HCT116 (cell line): ENCODE data around the gene NLN. TPM values are rescaled to one million over a fixed set of nuclear protein-coding genes. Genes with fewer than 3 reads are reported as not detected.

Experiments used
- ATAC-seq: fragments of 200-7000 bp; cut with Tn5 transposase; 2 replicates; pipeline ENCODE4 v1.9.1; 2020; ENCODE audit warnings: mild to moderate bottlenecking, moderate library complexity
- BruUV-seq: library from RNA; stranded (reverse); fragments of 400-500 nt; replicated peaks from 2 replicates; lab custom pipeline; 2021; lab: Mats Ljungman, UMichigan
- CTCF ChIA-PET: fragments of 300-600 bp; sonication (Branson Sonifier 250); formaldehyde crosslinking; loops from one replicate; lab custom pipeline; 2021; ENCODE audit warnings: antibody characterized with exemption; lab: Charles Lee
- POLR2A ChIA-PET: fragments of 300-600, 350-600 bp; sonication (Branson Sonifier 250); formaldehyde crosslinking; loops from one replicate; lab custom pipeline; 2021; ENCODE audit warnings: antibody characterized with exemption; lab: Charles Lee
- RAD21 ChIA-PET, 2 experiments: fragments of 300-600 bp; sonication (Branson Sonifier 250); formaldehyde crosslinking; loops; one replicate each; lab custom pipeline; 2023; ENCODE audit warnings: low total read pairs in 2 of 2; ENCODE audit not compliant: uncharacterized antibody in 2 of 2, unreplicated experiment in 2 of 2, low non-redundant PET in 1 of 2; lab: Charles Lee
- DNase-seq: peaks from one replicate; pipeline ENCODE4 v3.0.0-alpha.2; 2010; ENCODE audit warnings: low read depth, low spot score
- H2AFZ ChIP-seq: fragments of 200-600 bp; shearing (Covaris generic), sonication (generic); 2 replicates; pipeline ENCODE4 v1.6.1; 2017; ENCODE audit warnings: low read depth, mixed run types, mixed read lengths, antibody characterized with exemption, low read length; ENCODE audit not compliant: poor library complexity, severe bottlenecking
- H3K27ac ChIP-seq: 2 replicates; pipeline ENCODE4 v1.5.1; 2012; ENCODE audit warnings: low read depth, low read length
- H3K27me3 ChIP-seq: fragments of 200-600 bp; sonication (generic); 2 replicates; pipeline ENCODE4 v1.6.1; 2016; ENCODE audit warnings: mixed run types, low read length, mixed read lengths; ENCODE audit not compliant: insufficient read depth
- H3K36me3 ChIP-seq, 2 experiments: fragments of 200-500 bp in 1 of 2; fragments of 200-600 bp in 1 of 2; sonication (Bioruptor generic) in 1 of 2; sonication (generic) in 1 of 2; 2 replicates each; pipeline versions ENCODE4 v1.5.1 to v1.6.1; 2014 to 2016; ENCODE audit warnings: low read length in 2 of 2, inconsistent platforms in 1 of 2, mixed read lengths in 1 of 2, mixed run types in 1 of 2; ENCODE audit not compliant: insufficient read depth in 2 of 2, control insufficient read depth in 1 of 2
- H3K4me1 ChIP-seq, 2 experiments: fragments of 200-600 bp in 1 of 2; sonication (generic) in 1 of 2; 2 replicates each; pipeline versions ENCODE4 v1.5.1 to v1.6.1; 2012 to 2017; ENCODE audit warnings: low read length in 2 of 2, inconsistent platforms in 1 of 2, mild to moderate bottlenecking in 1 of 2, mixed read lengths in 1 of 2, mixed run types in 1 of 2, moderate library complexity in 1 of 2; ENCODE audit not compliant: insufficient read depth in 2 of 2, control insufficient read depth in 1 of 2
- H3K4me2 ChIP-seq: fragments of 200-600 bp; sonication (generic); 2 replicates; pipeline ENCODE4 v1.6.1; 2017; ENCODE audit warnings: mixed run types, low read length, mixed read lengths
- H3K4me3 ChIP-seq, 2 experiments: fragments of 200-600 bp in 1 of 2; sonication (generic) in 1 of 2; replicated peaks in 1 of 2; 2 replicates each; pipeline ENCODE4 v1.5.1; 2011 to 2016; ENCODE audit warnings: low read length in 2 of 2, control low read depth in 1 of 2, low read depth in 1 of 2, mild to moderate bottlenecking in 1 of 2, mixed read lengths in 1 of 2, mixed run types in 1 of 2
- H3K79me2 ChIP-seq: fragments of 200-600 bp; sonication (generic); 2 replicates; pipeline ENCODE4 v1.6.1; 2017; ENCODE audit warnings: mild to moderate bottlenecking, mixed run types, low read length, moderate library complexity, mixed read lengths; ENCODE audit not compliant: insufficient read depth
- H3K9ac ChIP-seq: fragments of 200-600 bp; sonication (generic); 2 replicates; pipeline ENCODE4 v1.6.1; 2016; ENCODE audit warnings: low read length, mixed read lengths
- H3K9me2 ChIP-seq: fragments of 200-600 bp; sonication (generic), shearing (Covaris generic); 2 replicates; pipeline ENCODE4 v1.6.1; 2017; ENCODE audit warnings: mixed run types, mild to moderate bottlenecking, moderate library complexity; ENCODE audit not compliant: insufficient read depth
- H3K9me3 ChIP-seq, 2 experiments: fragments of 200-500 bp in 1 of 2; fragments of 200-600 bp in 1 of 2; sonication (Bioruptor generic) in 1 of 2; sonication (generic) in 1 of 2; 2 replicates each; pipeline ENCODE4 v1.6.1; 2014 to 2017; ENCODE audit warnings: low read length in 2 of 2, mixed read lengths in 2 of 2, inconsistent platforms in 1 of 2, low read depth in 1 of 2, mild to moderate bottlenecking in 1 of 2, mixed run types in 1 of 2, moderate library complexity in 1 of 2; ENCODE audit not compliant: control insufficient read depth in 1 of 2, insufficient read depth in 1 of 2
- H4K20me1 ChIP-seq: fragments of 200-600 bp; sonication (generic), shearing (Covaris generic); 2 replicates; pipeline ENCODE4 v1.6.1; 2017; ENCODE audit warnings: mixed run types, mild to moderate bottlenecking, moderate library complexity; ENCODE audit not compliant: insufficient read depth
- CBX3 ChIP-seq: IDR thresholded peaks from 2 replicates; pipeline ENCODE4 v1.6.1; 2012; ENCODE audit warnings: low read depth
- CTCF ChIP-seq, 3 experiments: fragments of 200-600 bp in 1 of 3; sonication (generic) in 1 of 3; IDR thresholded peaks in 2 of 3; conservative IDR thresholded peaks in 1 of 3; 2 replicates each; pipeline ENCODE4 v1.5.1; 2012 to 2017; ENCODE audit warnings: low read depth in 2 of 3, low read length in 2 of 3, antibody characterized with exemption in 1 of 3, borderline replicate concordance in 1 of 3, control low read depth in 1 of 3, mild to moderate bottlenecking in 1 of 3, mixed read lengths in 1 of 3, mixed run types in 1 of 3, moderate library complexity in 1 of 3; ENCODE audit not compliant: insufficient read depth in 1 of 3
- ELF1 ChIP-seq: IDR thresholded peaks from 2 replicates; pipeline ENCODE4 v1.6.1; 2012; ENCODE audit warnings: low read depth, borderline replicate concordance
- EZH2 ChIP-seq: fragments of 200-600 bp; sonication (generic); IDR thresholded peaks from 2 replicates; pipeline ENCODE4 v1.6.1; 2017; ENCODE audit warnings: antibody characterized with exemption, mixed run types
- EZH2phosphoT487 ChIP-seq: fragments of 200-600 bp; IDR thresholded peaks from 2 replicates; pipeline ENCODE4 v1.6.1; 2018; ENCODE audit warnings: antibody characterized with exemption, borderline replicate concordance
- JUND ChIP-seq: IDR thresholded peaks from 2 replicates; pipeline ENCODE4 v1.6.1; 2012
- POLR2A ChIP-seq: IDR thresholded peaks from 2 replicates; pipeline ENCODE4 v1.7.0; 2011; ENCODE audit warnings: borderline replicate concordance; ENCODE audit not compliant: insufficient read depth, insufficient read length; ENCODE audit errors: extremely low read depth
- POLR2AphosphoS5 ChIP-seq: IDR thresholded peaks from 2 replicates; pipeline ENCODE4 v1.6.1; 2011; ENCODE audit warnings: mild to moderate bottlenecking, low read depth, low read length, moderate library complexity
- SIN3A ChIP-seq: IDR thresholded peaks from 2 replicates; pipeline ENCODE4 v1.6.1; 2012; ENCODE audit warnings: low read depth
- TCF7L2 ChIP-seq: IDR thresholded peaks from 2 replicates; pipeline ENCODE4 v1.7.0; 2011; ENCODE audit warnings: borderline replicate concordance, inconsistent platforms; ENCODE audit not compliant: insufficient read depth, insufficient read length; ENCODE audit errors: extremely low read depth
- ZBTB33 ChIP-seq: IDR thresholded peaks from 2 replicates; pipeline ENCODE4 v1.6.1; 2011; ENCODE audit warnings: mild to moderate bottlenecking, low read length, moderate library complexity; ENCODE audit not compliant: insufficient replicate concordance; ENCODE audit errors: extremely low read depth
- ZNF274 ChIP-seq: fragments of 200-500 bp; sonication (Bioruptor generic); IDR thresholded peaks from 2 replicates; pipeline ENCODE4 v1.6.1; 2014; ENCODE audit warnings: mild to moderate bottlenecking, low read depth, low read length, inconsistent platforms
- intact Hi-C: fragments of 100-400 bp; cut with micrococcal nuclease; formaldehyde crosslinking; loops from 2 replicates; pipeline ENCODE4 v1.10.0; 2022
- total RNA-seq: library from RNA; stranded (reverse); gene quantifications from one replicate; pipeline ENCODE4 v1.2.1, GENCODE V29; 2021; ENCODE audit not compliant: unreplicated experiment
- TF ChIP-seq, protein P1 (sequence below): IDR thresholded peaks from 2 replicates; pipeline ENCODE4 v1.6.1; 2012

NLN gene
- total RNA-seq, 1 experiment from 2014 or later: 67.6 TPM

DNA sequence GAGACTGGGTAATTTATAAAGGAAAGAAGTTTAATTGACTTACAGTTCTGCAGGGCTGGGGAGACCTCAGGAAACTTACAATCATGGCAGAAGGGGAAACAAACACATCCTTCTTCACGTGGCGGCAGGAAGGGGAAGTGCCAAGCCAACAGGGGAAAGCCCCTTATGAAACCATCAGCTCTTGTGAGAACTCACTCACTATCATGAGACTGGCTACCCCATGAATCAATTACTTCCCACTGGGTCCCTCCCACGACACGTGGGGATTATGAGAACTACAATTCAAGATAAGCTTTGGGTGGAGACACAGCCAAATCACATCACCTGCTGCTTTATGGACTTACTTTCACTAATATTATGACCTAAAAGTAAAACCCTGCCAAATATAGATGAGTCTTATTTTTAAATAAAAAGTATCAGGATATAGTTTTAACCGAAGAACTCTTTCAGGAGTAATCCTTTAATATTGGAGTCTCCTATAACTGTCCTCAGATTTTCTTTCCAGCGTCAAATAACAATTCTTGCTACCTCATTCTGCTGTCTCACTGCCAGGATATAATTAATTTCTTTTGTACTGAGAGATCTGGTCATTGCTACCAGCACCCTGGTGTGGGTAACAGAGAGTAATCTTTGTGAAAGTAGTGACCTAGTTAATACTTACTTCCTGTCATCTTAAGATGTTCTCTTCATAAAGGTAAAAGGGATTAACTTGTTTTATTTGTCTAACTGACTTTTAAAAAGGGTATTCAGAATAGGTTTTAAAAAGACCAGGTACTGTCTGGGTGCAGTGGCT lies 68.6 kb downstream of the NLN start:
- intact Hi-C loops: no loop called here
- no peaks in the 10 kb centered on the region for H3K4me1 ChIP-seq
- peaks cover 12 to 15% of the 10 kb centered on the region in 2 experiments for H3K36me3 ChIP-seq
- no TSS peak for BruUV-seq
- no peak overlapping the region for H3K9ac ChIP-seq
- TF ChIP-seq SIN3A (no peak), EZH2 (no peak), ZBTB33 (no peak), CBX3 (no peak), ELF1 (no peak), TCF7L2 (no peak), POLR2AphosphoS5 (no peak), EZH2phosphoT487 (no peak), CTCF (IDR thresholded peaks at IDR 0.05 in 2 of 3, conservative IDR thresholded peaks at IDR 0.05 in 1 of 3; ENCODE audit: borderline replicate concordance in 1 of 3, insufficient read depth in 1 of 3, low read depth in 2 of 3, low read length in 2 of 3) (no peak), POLR2A (no peak), JUND (no peak), ZNF274 (no peak)
- TF ChIP-seq, protein P1, sequence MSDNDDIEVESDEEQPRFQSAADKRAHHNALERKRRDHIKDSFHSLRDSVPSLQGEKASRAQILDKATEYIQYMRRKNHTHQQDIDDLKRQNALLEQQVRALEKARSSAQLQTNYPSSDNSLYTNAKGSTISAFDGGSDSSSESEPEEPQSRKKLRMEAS: no peak
- DNase-seq (no peak), ATAC-seq (no peak)
- no peaks in the 10 kb centered on the region for H3K9me2 ChIP-seq
- H3K9me3 ChIP-seq: no peaks in the 10 kb centered on the region
- no peaks in the 10 kb centered on the region for H3K27me3 ChIP-seq
- no peaks in the 10 kb centered on the region for H3K79me2 ChIP-seq
- H2AFZ ChIP-seq: no peak overlapping the region
- CTCF ChIA-PET: no interaction called here
- no peak overlapping the region for H3K4me3 ChIP-seq
- no peak overlapping the region for H3K27ac ChIP-seq
- H3K4me2 ChIP-seq: no peak overlapping the region
- no peaks in the 10 kb centered on the region for H4K20me1 ChIP-seq
- RAD21 ChIA-PET: no interaction called here
- POLR2A ChIA-PET: no interaction called here
